Endodermal cell (in vitro differentiated cells): ENCODE results near the gene TXLNA. TPM values are rescaled to one million over a fixed set of nuclear protein-coding genes. Genes with fewer than 3 reads are reported as not detected.
"Not testable (repeated sequence)": the region's sequence is repeated elsewhere in the genome, so short reads cannot be mapped to it uniquely, and the experiment has no call there.

Source experiments
- DNase-seq: peaks from one replicate; pipeline ENCODE4 v3.0.0-alpha.2; 2017
- H3K27ac ChIP-seq: 2 replicates; pipeline ENCODE4 v1.5.1; 2013; ENCODE audit warnings: mild to moderate bottlenecking, low read depth, low read length, moderate library complexity
- H3K27me3 ChIP-seq: 2 replicates; pipeline ENCODE4 v1.6.1; 2013; ENCODE audit warnings: mild to moderate bottlenecking, low read length, moderate library complexity; ENCODE audit not compliant: insufficient read depth, control insufficient read depth, poor library complexity, severe bottlenecking
- H3K36me3 ChIP-seq: 2 replicates; pipeline ENCODE4 v1.7.0; 2013; ENCODE audit warnings: mild to moderate bottlenecking, low read length, moderate library complexity; ENCODE audit not compliant: control insufficient read depth, insufficient read depth
- H3K4me1 ChIP-seq: one replicate; pipeline ENCODE4 v1.7.0; 2013; ENCODE audit warnings: low read length; ENCODE audit not compliant: control insufficient read depth, insufficient read depth
- H3K4me3 ChIP-seq: 2 replicates; pipeline ENCODE4 v1.5.1; 2013; ENCODE audit warnings: mild to moderate bottlenecking, low read length, moderate library complexity
- H3K9ac ChIP-seq: 2 replicates; pipeline ENCODE4 v1.6.1; 2013; ENCODE audit warnings: mild to moderate bottlenecking, low read length, moderate library complexity; ENCODE audit not compliant: poor library complexity, severe bottlenecking; ENCODE audit errors: extremely low read depth
- H3K9me3 ChIP-seq: 2 replicates; pipeline ENCODE4 v1.6.1; 2013; ENCODE audit warnings: mild to moderate bottlenecking, low read length, moderate library complexity; ENCODE audit not compliant: control insufficient read depth
- H3K27ac Mint-ChIP-seq: 2 replicates; pipeline ENCODE4 v1.8.0; 2020; ENCODE audit warnings: mixed read lengths
- H3K27me3 Mint-ChIP-seq: 2 replicates; pipeline ENCODE4 v1.8.0; 2021; ENCODE audit warnings: mild to moderate bottlenecking, mixed read lengths; ENCODE audit not compliant: insufficient read depth
- H3K36me3 Mint-ChIP-seq: 2 replicates; pipeline ENCODE4 v1.8.0; 2020; ENCODE audit warnings: low read depth, mixed read lengths
- H3K4me1 Mint-ChIP-seq: 2 replicates; pipeline ENCODE4 v1.8.0; 2020; ENCODE audit warnings: mixed read lengths
- H3K4me3 Mint-ChIP-seq: 2 replicates; pipeline ENCODE4 v1.8.0; 2020; ENCODE audit warnings: mild to moderate bottlenecking, moderate library complexity, mixed read lengths
- H3K9me3 Mint-ChIP-seq: 2 replicates; pipeline ENCODE4 v1.8.0; 2020; ENCODE audit warnings: mild to moderate bottlenecking, mixed read lengths
- CTCF ChIP-seq: fragments of 200-600 bp; sonication (generic); conservative IDR thresholded peaks from 2 replicates; pipeline ENCODE4 v1.5.0; 2021; ENCODE audit warnings: antibody characterized with exemption, mild to moderate bottlenecking
- WGBS, 2 experiments: methylation state at CpG; one replicate each; pipeline versions ENCODE4 v1.1.5 to v1.1.7; 2013; ENCODE audit warnings: missing lambda C conversion rate in 2 of 2, mixed read lengths in 1 of 2; ENCODE audit not compliant: insufficient coverage in 1 of 2, insufficient read length in 1 of 2; 5-methylcytosine and 5-hydroxymethylcytosine counted together
- total RNA-seq, 2 donors: library from RNA; stranded (reverse); fragmentation: NEBNext Ultra II Directional in 1 of 2; extraction: Animal tissue kit (Norgen Biotek cat#: 25700) in 1 of 2; gene quantifications; 2 replicates in 1 of 2; 3 replicates in 1 of 2; pipeline ENCODE4 v1.2.1, GENCODE V29; 2021

TXLNA gene
- total RNA-seq, 2 donors from 2014 or later, result 38.3 to 39.4 TPM

- no peaks in the 10 kb centered on the region for H3K27me3 ChIP-seq
- DNase-seq, result no peak
- Mint-ChIP-seq H3K4me1 (peaks cover 16% of the 10 kb centered on the region), H3K36me3 (peaks cover 3% of the 10 kb centered on the region), H3K9me3 (no peaks in the 10 kb centered on the region), H3K27ac (no peak overlapping the region), H3K4me3 (no peak overlapping the region), H3K27me3 (no peaks in the 10 kb centered on the region)
- no peaks in the 10 kb centered on the region for H3K9me3 ChIP-seq
- WGBS, 2 experiments, result 89 to 97% methylated on average over 5 of the region's 5 CpGs
- no peaks in the 10 kb centered on the region for H3K36me3 ChIP-seq
- H3K4me1 ChIP-seq, result no peaks in the 10 kb centered on the region
- H3K9ac ChIP-seq, result no peak overlapping the region
- no peak for TF ChIP-seq CTCF
- H3K27ac ChIP-seq, result no peak overlapping the region
- no peak overlapping the region for H3K4me3 ChIP-seq
These were observed 40.5 kb upstream of the TXLNA start for GRCh38 chr1:32138965-32139364.

- no peak for TF ChIP-seq CTCF
- peaks cover 16% of the 10 kb centered on the region for H3K4me1 Mint-ChIP-seq
- H3K9ac ChIP-seq, result peak overlapping the region; percentile 13
- H3K4me3 Mint-ChIP-seq, result no peak overlapping the region
- H3K9me3 Mint-ChIP-seq, result peaks cover 8% of the 10 kb centered on the region
- no peaks in the 10 kb centered on the region for H3K27me3 Mint-ChIP-seq
- peak overlapping the region; percentile 58 for H3K27ac Mint-ChIP-seq
- no peaks in the 10 kb centered on the region for H3K27me3 ChIP-seq
- peaks cover 12% of the 10 kb centered on the region for H3K36me3 ChIP-seq
- no peak overlapping the region for H3K27ac ChIP-seq
- no peaks in the 10 kb centered on the region for H3K4me1 ChIP-seq
- no peak overlapping the region for H3K4me3 ChIP-seq
- peaks cover 16% of the 10 kb centered on the region for H3K9me3 ChIP-seq
- no peak for DNase-seq
- 83 to 89% methylated on average over 3 to 6 of the region's 6 CpGs for WGBS, 2 experiments
- peaks cover 7% of the 10 kb centered on the region for H3K36me3 Mint-ChIP-seq
These were observed 36.8 kb upstream of the TXLNA start for GRCh38 chr1:32142446-32143301.

GRCh38 chr1:32143302-32143695 is 36.2 kb upstream of the TXLNA start:
- peaks cover 13% of the 10 kb centered on the region for H3K36me3 Mint-ChIP-seq
- not testable (repeated sequence) for H3K4me1 ChIP-seq, H3K27ac ChIP-seq, H3K27me3 Mint-ChIP-seq, DNase-seq, H3K4me3 Mint-ChIP-seq, H3K4me3 ChIP-seq, H3K27me3 ChIP-seq
- Histone ChIP-seq H3K9me3 (peaks cover 22% of the 10 kb centered on the region), H3K9ac (peak overlapping the region; percentile 13), H3K36me3 (peaks cover 18% of the 10 kb centered on the region)
- peaks cover 14% of the 10 kb centered on the region for H3K9me3 Mint-ChIP-seq
- H3K4me1 Mint-ChIP-seq, result peaks cover 16% of the 10 kb centered on the region
- peak overlapping the region; percentile 58 for H3K27ac Mint-ChIP-seq
- WGBS, 2 experiments, result 94% methylated on average over 3 of the region's 4 CpGs; no CpG with 5 or more reads in 1 of the 2 experiments
